IMR-90 (cell line): Measurements from ENCODE around the gene ALK. TPM values are rescaled to one million over a fixed set of nuclear protein-coding genes. Genes with fewer than 3 reads are reported as not detected.

Source experiments
- ATAC-seq: fragments of 200-7000 bp; cut with Tn5 transposase; 2 replicates; pipeline ENCODE4 v1.9.1; 2020; ENCODE audit warnings: low read depth, mild to moderate bottlenecking, moderate library complexity
- BruUV-seq: library from RNA; stranded (reverse); fragments of 400-500 nt; replicated peaks from 2 replicates; lab custom pipeline; 2021; lab: Mats Ljungman, UMichigan
- CTCF ChIA-PET: fragments of 300-600 bp; formaldehyde crosslinking; extraction: SDS; loops from one replicate; lab custom pipeline; 2021; ENCODE audit warnings: antibody characterized with exemption; lab: Yijun Ruan, JAX
- POLR2A ChIA-PET: fragments of 300-600 bp; sonication (Branson Sonifier 250); formaldehyde crosslinking; loops from one replicate; lab custom pipeline; 2022; ENCODE audit warnings: antibody characterized with exemption; ENCODE audit not compliant: unreplicated experiment; lab: Charles Lee
- DNase-seq: peaks from one replicate; pipeline ENCODE4 v3.0.0; 2013
- H2AFZ ChIP-seq: replicated peaks from 2 replicates; pipeline ENCODE3; 2013; ENCODE audit warnings: low read length, mild to moderate bottlenecking; ENCODE audit not compliant: poor library complexity
- H2AK5ac ChIP-seq: 2 replicates; pipeline ENCODE4 v1.6.1; 2013; ENCODE audit warnings: low read depth, low read length, inconsistent platforms
- H2AK9ac ChIP-seq: replicated peaks from 2 replicates; pipeline ENCODE3; 2013; ENCODE audit warnings: mild to moderate bottlenecking, low read depth, low read length, moderate library complexity; ENCODE audit not compliant: poor library complexity
- H2BK120ac ChIP-seq: 2 replicates; pipeline ENCODE4 v1.6.1; 2013; ENCODE audit warnings: low read depth, low read length, inconsistent platforms
- H2BK15ac ChIP-seq: 3 replicates; pipeline ENCODE4 v1.6.1; 2013; ENCODE audit warnings: low read depth, low read length, inconsistent platforms
- H2BK20ac ChIP-seq: 2 replicates; pipeline ENCODE4 v1.6.1; 2013; ENCODE audit warnings: low read depth, mild to moderate bottlenecking, inconsistent platforms, low read length, moderate library complexity
- H2BK5ac ChIP-seq: 2 replicates; pipeline ENCODE4 v1.6.1; 2013; ENCODE audit warnings: mild to moderate bottlenecking, low read depth, low read length, inconsistent platforms; ENCODE audit not compliant: poor library complexity, severe bottlenecking
- H3K14ac ChIP-seq: replicated peaks from 2 replicates; pipeline ENCODE4 v1.6.1; 2013; ENCODE audit warnings: low read depth, low read length, inconsistent platforms
- H3K18ac ChIP-seq: 2 replicates; pipeline ENCODE4 v1.6.1; 2013; ENCODE audit warnings: low read depth, low read length, control low read depth
- H3K23ac ChIP-seq: 2 replicates; pipeline ENCODE4 v1.6.1; 2013; ENCODE audit warnings: low read depth, low read length, inconsistent platforms
- H3K27ac ChIP-seq: 2 replicates; pipeline ENCODE4 v1.5.1; 2013; ENCODE audit warnings: mild to moderate bottlenecking, control low read depth, low read length; ENCODE audit not compliant: insufficient read depth
- H3K27me3 ChIP-seq: 2 replicates; pipeline ENCODE4 v1.6.1; 2013; ENCODE audit warnings: low read length; ENCODE audit not compliant: control insufficient read depth, insufficient read depth
- H3K36me3 ChIP-seq: 2 replicates; pipeline ENCODE4 v1.6.1; 2013; ENCODE audit warnings: low read length, mixed read lengths; ENCODE audit not compliant: control insufficient read depth, insufficient read depth
- H3K4ac ChIP-seq: 2 replicates; pipeline ENCODE4 v1.6.1; 2013; ENCODE audit warnings: low read depth, low read length, inconsistent platforms
- H3K4me1 ChIP-seq: 2 replicates; pipeline ENCODE4 v1.6.1; 2013; ENCODE audit warnings: low read length, mixed read lengths; ENCODE audit not compliant: control insufficient read depth, insufficient read depth
- H3K4me2 ChIP-seq: 2 replicates; pipeline ENCODE4 v1.6.1; 2013; ENCODE audit warnings: low read depth, mild to moderate bottlenecking, control low read depth, low read length, moderate library complexity
- H3K4me3 ChIP-seq: 2 replicates; pipeline ENCODE4 v1.5.1; 2013; ENCODE audit warnings: low read depth, mild to moderate bottlenecking, control low read depth, low read length, moderate library complexity; ENCODE audit not compliant: insufficient read depth
- H3K56ac ChIP-seq: 2 replicates; pipeline ENCODE4 v1.6.1; 2013; ENCODE audit warnings: low read length, inconsistent platforms; ENCODE audit not compliant: insufficient read depth; ENCODE audit errors: extremely low read depth
- H3K79me1 ChIP-seq, 2 experiments: 2 replicates each; pipeline ENCODE4 v1.6.1; 2013; ENCODE audit warnings: low read length in 2 of 2, inconsistent platforms in 1 of 2, low read depth in 1 of 2
- H3K9ac ChIP-seq: 2 replicates; pipeline ENCODE4 v1.6.1; 2013; ENCODE audit warnings: low read depth, low read length, control low read depth
- H3K9me1 ChIP-seq: 2 replicates; pipeline ENCODE4 v1.6.1; 2013; ENCODE audit warnings: low read length, inconsistent platforms; ENCODE audit not compliant: insufficient read depth
- H3K9me3 ChIP-seq: 2 replicates; pipeline ENCODE4 v1.6.1; 2013; ENCODE audit warnings: low read length; ENCODE audit not compliant: control insufficient read depth, insufficient read depth
- H4K20me1 ChIP-seq: 2 replicates; pipeline ENCODE4 v1.6.1; 2013; ENCODE audit warnings: low read length, inconsistent platforms; ENCODE audit not compliant: insufficient read depth
- H4K5ac ChIP-seq: 2 replicates; pipeline ENCODE4 v1.6.1; 2013; ENCODE audit warnings: mild to moderate bottlenecking, low read depth, low read length, control low read depth
- H4K8ac ChIP-seq, 2 experiments: 2 replicates each; pipeline ENCODE4 v1.6.1; 2013; ENCODE audit warnings: low read depth in 2 of 2, low read length in 2 of 2, control low read depth in 1 of 2, inconsistent platforms in 1 of 2
- H4K91ac ChIP-seq: 2 replicates; pipeline ENCODE4 v1.6.1; 2013; ENCODE audit warnings: low read depth, low read length, inconsistent platforms; ENCODE audit not compliant: insufficient read depth
- MAFK ChIP-seq: IDR thresholded peaks from 2 replicates; pipeline ENCODE4 v1.6.1; 2012; ENCODE audit warnings: low read depth, low read length, improper control_type of control experiment
- MAZ ChIP-seq: IDR thresholded peaks from 2 replicates; pipeline ENCODE4 v1.6.1; 2012; ENCODE audit warnings: low read depth, mild to moderate bottlenecking, low read length, improper control_type of control experiment, moderate library complexity, borderline replicate concordance
- WGBS, 2 experiments: methylation state at CpG; one replicate each; pipeline versions ENCODE4 v1.1.5 to v1.1.7; 2013; ENCODE audit warnings: missing lambda C conversion rate in 2 of 2; ENCODE audit not compliant: insufficient read length in 1 of 2; ENCODE audit errors: extremely low coverage in 2 of 2; 5-methylcytosine and 5-hydroxymethylcytosine counted together
- dilution Hi-C: fragments of 300-500 bp; cut with HindIII; formaldehyde crosslinking; loops from one replicate; pipeline ENCODE4 v1.14.3; 2018; ENCODE audit warnings: low sequenced_read_pairs; ENCODE audit not compliant: unreplicated experiment
- in situ Hi-C: fragments of 300-500 bp; cut with MboI; formaldehyde crosslinking; loops from 3 replicates; pipeline ENCODE4 v1.14.3; 2019; ENCODE audit warnings: low sequenced_read_pairs, inconsistent platforms, mixed read lengths
- intact Hi-C: fragments of 100-400 bp; cut with micrococcal nuclease; formaldehyde crosslinking; loops from 2 replicates; pipeline ENCODE4 v1.10.0; 2022
- polyA plus RNA-seq, 3 experiments: library from polyadenylated mRNA; depleted of rRNA; stranded (reverse); fragments of >200 nt; gene quantifications; 2 replicates each; pipeline ENCODE4 v1.2.3, GENCODE V29; 2012; ENCODE audit warnings: low replicate concordance in 1 of 3
- total RNA-seq: library from RNA; depleted of rRNA; stranded (reverse); fragments of >200 nt; gene quantifications from 2 replicates; pipeline ENCODE4 v1.2.3, GENCODE V29; 2012

Gene ALK
- total and polyA plus RNA-seq, 2 of the 4 experiments (the other 2 are of a cell fraction) = not detected

- Histone ChIP-seq H3K36me3 (peaks cover 18% of the 10 kb centered on the region), H4K91ac (no peak overlapping the region), H3K23ac (no peak overlapping the region), H2AFZ (no peak overlapping the region), H2AK5ac (no peak overlapping the region), H3K27me3 (no peaks in the 10 kb centered on the region), H3K79me1 (peaks cover 2 to 6% of the 10 kb centered on the region in 2 experiments; a peak in 1 of 4 replicates), H4K8ac (no peak overlapping the region), H4K5ac (no peak overlapping the region), H3K27ac (no peak overlapping the region), H3K4me3 (no peak overlapping the region), H3K4me2 (no peak overlapping the region), H3K9me3 (no peaks in the 10 kb centered on the region), H3K9me1 (peaks cover 2% of the 10 kb centered on the region; the same call in 1 of the 2 replicates), H3K56ac (no peak overlapping the region), H3K14ac (no peak overlapping the region), H3K4me1 (peaks cover 6% of the 10 kb centered on the region), H4K20me1 (no peaks in the 10 kb centered on the region), H3K9ac (no peak overlapping the region), H2BK20ac (no peak overlapping the region), H3K4ac (no peak overlapping the region), H2BK15ac (no peak overlapping the region), H2BK5ac (no peak overlapping the region), H2BK120ac (no peak overlapping the region), H3K18ac (no peak overlapping the region), H2AK9ac (no peak overlapping the region)
- ChIA-PET CTCF (no interaction called here), POLR2A (no interaction called here)
- no CpG with 5 or more reads among the region's 1 CpG for WGBS, 2 experiments
- in situ Hi-C loops (no loop called here), intact Hi-C loops (no loop called here), dilution Hi-C loops (no loop called here)
- ATAC-seq = no peak
- DNase-seq = no peak
- TF ChIP-seq MAFK (peak; percentile 74), MAZ (no peak)
- BruUV-seq = no TSS peak
Observed at GRCh38 chr2:29162204-29162928, 759.0 kb downstream of the ALK start.
